NCI-H2196 (cell line): ENCODE data around the gene OR9K2.
"Not testable (repeated sequence)": the region's sequence is repeated elsewhere in the genome, so short reads cannot be mapped to it uniquely, and the experiment has no call there.

Experiments used
- DNase-seq: peaks from one replicate; lab custom pipeline; 2025; ENCODE audit not compliant: unreplicated experiment; lab: John Stamatoyannopoulos, UW

The OR9K2 gene

GRCh38 chr12:55126106-55126505 is at the start of gene OR9K2:
TSS of gene OR9K2 (plus strand) at chr12:55126406. CDS start at chr12:55129835, 3,429 bp downstream.
- no peak for DNase-seq

GRCh38 chr12:55092579-55092978 is 33.6 kb upstream of the OR9K2 start:
- no peak for DNase-seq

GRCh38 chr12:55112378-55112875 is 13.8 kb upstream of the OR9K2 start:
- DNase-seq, result no peak

- no peak for DNase-seq
Observed at GRCh38 chr12:55116152-55116551, 10.1 kb upstream of the OR9K2 start.

GRCh38 chr12:55132816-55133215 is 6.6 kb downstream of the OR9K2 start:
- no peak for DNase-seq

GRCh38 chr12:55142669-55143565 is 16.7 kb downstream of the OR9K2 start:
- DNase-seq, result peak; percentile 67

- no peak for DNase-seq
Observed at GRCh38 chr12:55143566-55143870, 17.3 kb downstream of the OR9K2 start.

GRCh38 chr12:55167010-55167640 is 40.9 kb downstream of the OR9K2 start:
- DNase-seq, result not testable (repeated sequence)

GRCh38 chr12:55171445-55171844 is 45.2 kb downstream of the OR9K2 start:
- DNase-seq, result no peak

GRCh38 chr12:55171846-55172245 is 45.6 kb downstream of the OR9K2 start:
- DNase-seq, result not testable (repeated sequence)

- no peak for DNase-seq
Observed at GRCh38 chr12:55172686-55173085, 46.5 kb downstream of the OR9K2 start.

- no peak for DNase-seq
Observed at GRCh38 chr12:55173456-55173855, 47.2 kb downstream of the OR9K2 start.
